ENCODE results near the gene LCE1D. TPM values are rescaled to one million over a fixed set of nuclear protein-coding genes. Genes with fewer than 3 reads are reported as not detected.

Gene LCE1D
- total and polyA plus RNA-seq, 2 of the 13 experiments (the other 11 are each of a cell fraction or from before 2014, with no cell fraction given) = not detected

DNA sequence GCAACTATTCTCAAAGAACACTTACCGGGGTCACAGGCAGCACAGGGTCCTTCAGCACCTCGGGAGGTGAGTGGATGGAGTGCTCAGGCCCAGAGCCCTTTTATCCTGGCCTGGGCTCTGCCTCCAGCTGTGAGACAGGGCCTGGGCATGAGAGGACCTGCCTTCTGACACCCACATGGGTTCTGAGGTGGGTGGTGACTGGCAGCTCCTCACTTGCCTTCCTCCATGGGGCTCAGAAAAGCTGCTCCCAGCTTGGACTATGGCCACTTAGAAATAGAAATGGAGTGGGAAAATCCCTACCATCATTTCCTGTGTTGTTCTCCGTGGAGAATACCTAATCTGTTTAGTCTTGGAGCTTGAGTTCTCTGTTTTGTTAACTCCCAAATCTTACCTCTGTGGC is 10.1 kb downstream of the LCE1D start, which contains the start of gene LCE1C (continued):
- TF ChIP-seq, protein P1, sequence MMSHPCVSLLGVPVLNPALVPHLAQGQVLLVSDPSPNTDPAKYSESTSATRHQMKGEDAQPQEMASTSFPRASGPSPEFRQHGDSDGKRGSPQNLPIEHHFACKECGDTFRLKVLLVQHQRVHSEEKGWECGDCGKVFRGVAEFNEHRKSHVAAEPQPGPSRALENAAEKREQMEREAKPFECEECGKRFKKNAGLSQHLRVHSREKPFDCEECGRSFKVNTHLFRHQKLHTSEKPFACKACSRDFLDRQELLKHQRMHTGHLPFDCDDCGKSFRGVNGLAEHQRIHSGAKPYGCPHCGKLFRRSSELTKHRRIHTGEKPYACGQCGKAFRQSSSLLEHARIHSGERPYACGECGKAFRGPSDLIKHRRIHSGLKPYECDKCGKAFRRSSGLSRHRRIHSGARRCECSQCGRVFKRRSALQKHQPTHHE (CRISPR knock-in tag; IDR thresholded peaks at IDR 0.05; ENCODE audit: borderline replicate concordance) = no peak
- TF ChIP-seq, protein P2, sequence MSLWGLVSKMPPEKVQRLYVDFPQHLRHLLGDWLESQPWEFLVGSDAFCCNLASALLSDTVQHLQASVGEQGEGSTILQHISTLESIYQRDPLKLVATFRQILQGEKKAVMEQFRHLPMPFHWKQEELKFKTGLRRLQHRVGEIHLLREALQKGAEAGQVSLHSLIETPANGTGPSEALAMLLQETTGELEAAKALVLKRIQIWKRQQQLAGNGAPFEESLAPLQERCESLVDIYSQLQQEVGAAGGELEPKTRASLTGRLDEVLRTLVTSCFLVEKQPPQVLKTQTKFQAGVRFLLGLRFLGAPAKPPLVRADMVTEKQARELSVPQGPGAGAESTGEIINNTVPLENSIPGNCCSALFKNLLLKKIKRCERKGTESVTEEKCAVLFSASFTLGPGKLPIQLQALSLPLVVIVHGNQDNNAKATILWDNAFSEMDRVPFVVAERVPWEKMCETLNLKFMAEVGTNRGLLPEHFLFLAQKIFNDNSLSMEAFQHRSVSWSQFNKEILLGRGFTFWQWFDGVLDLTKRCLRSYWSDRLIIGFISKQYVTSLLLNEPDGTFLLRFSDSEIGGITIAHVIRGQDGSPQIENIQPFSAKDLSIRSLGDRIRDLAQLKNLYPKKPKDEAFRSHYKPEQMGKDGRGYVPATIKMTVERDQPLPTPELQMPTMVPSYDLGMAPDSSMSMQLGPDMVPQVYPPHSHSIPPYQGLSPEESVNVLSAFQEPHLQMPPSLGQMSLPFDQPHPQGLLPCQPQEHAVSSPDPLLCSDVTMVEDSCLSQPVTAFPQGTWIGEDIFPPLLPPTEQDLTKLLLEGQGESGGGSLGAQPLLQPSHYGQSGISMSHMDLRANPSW (CRISPR knock-in tag; IDR thresholded peaks at IDR 0.05; ENCODE audit: borderline replicate concordance) = no peak
- TF ChIP-seq, protein P3, sequence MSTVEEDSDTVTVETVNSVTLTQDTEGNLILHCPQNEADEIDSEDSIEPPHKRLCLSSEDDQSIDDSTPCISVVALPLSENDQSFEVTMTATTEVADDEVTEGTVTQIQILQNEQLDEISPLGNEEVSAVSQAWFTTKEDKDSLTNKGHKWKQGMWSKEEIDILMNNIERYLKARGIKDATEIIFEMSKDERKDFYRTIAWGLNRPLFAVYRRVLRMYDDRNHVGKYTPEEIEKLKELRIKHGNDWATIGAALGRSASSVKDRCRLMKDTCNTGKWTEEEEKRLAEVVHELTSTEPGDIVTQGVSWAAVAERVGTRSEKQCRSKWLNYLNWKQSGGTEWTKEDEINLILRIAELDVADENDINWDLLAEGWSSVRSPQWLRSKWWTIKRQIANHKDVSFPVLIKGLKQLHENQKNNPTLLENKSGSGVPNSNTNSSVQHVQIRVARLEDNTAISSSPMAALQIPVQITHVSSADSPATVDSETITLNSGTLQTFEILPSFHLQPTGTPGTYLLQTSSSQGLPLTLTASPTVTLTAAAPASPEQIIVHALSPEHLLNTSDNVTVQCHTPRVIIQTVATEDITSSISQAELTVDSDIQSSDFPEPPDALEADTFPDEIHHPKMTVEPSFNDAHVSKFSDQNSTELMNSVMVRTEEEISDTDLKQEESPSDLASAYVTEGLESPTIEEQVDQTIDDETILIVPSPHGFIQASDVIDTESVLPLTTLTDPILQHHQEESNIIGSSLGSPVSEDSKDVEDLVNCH (CRISPR knock-in tag; IDR thresholded peaks at IDR 0.05) = no peak
- no peak for TF ChIP-seq ZNF468 (CRISPR knock-in tag; IDR thresholded peaks at IDR 0.05)
- no peak for TF ChIP-seq SMC3 (IDR thresholded peaks at IDR 0.05; ENCODE audit: low read length)
- no peak for TF ChIP-seq NR1H2 (CRISPR knock-in tag; IDR thresholded peaks at IDR 0.05; ENCODE audit: borderline replicate concordance, low read depth)
- no peak for TF ChIP-seq MAFK (conservative IDR thresholded peaks at IDR 0.05 in 1 of 2, IDR thresholded peaks at IDR 0.05 in 1 of 2; ENCODE audit: low read length in 2 of 2)
- TF ChIP-seq NFIC (IDR thresholded peaks at IDR 0.05; ENCODE audit: low read length) = no peak
- no peak for TF ChIP-seq CEBPB (IDR thresholded peaks at IDR 0.05; ENCODE audit: borderline replicate concordance, low read depth, low read length)

Data from HepG2 (cell line).